Gastrocnemius medialis (tissue), 4 donors: ENCODE results near the gene MED4. TPM values are rescaled to one million over a fixed set of nuclear protein-coding genes. Genes with fewer than 3 reads are reported as not detected.

Source experiments
- ATAC-seq, 2 donors: fragments of 150-250 bp; one replicate each; pipeline ENCODE4 v1.9.1; 2016
- DNase-seq, 2 donors: peaks; one replicate each; pipeline ENCODE4 v3.0.0-alpha.2; 2019
- H3K27ac ChIP-seq, 4 donors: fragments of 200-600 bp; sonication (generic); 1 replicate in 1 of 4; 2 replicates in 3 of 4; pipeline ENCODE4 v1.5.1; 2016 to 2018; ENCODE audit warnings: mild to moderate bottlenecking in 2 of 4, moderate library complexity in 1 of 4
- H3K27me3 ChIP-seq, 3 donors: fragments of 200-600 bp; sonication (generic) in 2 of 3; 1 replicate in 1 of 3; 2 replicates in 2 of 3; pipeline versions ENCODE4 v1.5.1 to v1.6.0; 2016 to 2019; ENCODE audit warnings: mild to moderate bottlenecking in 1 of 3, moderate library complexity in 1 of 3
- H3K36me3 ChIP-seq, 2 donors: fragments of 200-600 bp; sonication (generic) in 1 of 2; one replicate each; pipeline ENCODE4 v1.5.1; 2017 to 2018
- H3K4me1 ChIP-seq, 2 donors: fragments of 200-600 bp; sonication (generic) in 1 of 2; one replicate each; pipeline ENCODE4 v1.5.1; 2016 to 2017; ENCODE audit warnings: mild to moderate bottlenecking in 2 of 2
- H3K4me3 ChIP-seq, 4 donors: fragments of 200-600 bp; sonication (generic) in 3 of 4; 1 replicate in 1 of 4; 2 replicates in 3 of 4; pipeline ENCODE4 v1.5.1; 2016 to 2019; ENCODE audit warnings: mild to moderate bottlenecking in 2 of 4
- H3K9me3 ChIP-seq, 3 donors: fragments of 200-600 bp; sonication (generic) in 2 of 3; 1 replicate in 1 of 3; 2 replicates in 2 of 3; pipeline ENCODE4 v1.5.1; 2016 to 2019
- CTCF ChIP-seq, 5 experiments: fragments of 450-650 bp in 3 of 5; fragments of 200-600 bp in 2 of 5; sonication (generic) in 2 of 5; IDR thresholded peaks in 4 of 5; conservative IDR thresholded peaks in 1 of 5; 1 replicate in 4 of 5; 2 replicates in 1 of 5; pipeline ENCODE4 v1.5.1; 2016 to 2019; ENCODE audit warnings: antibody characterized with exemption in 5 of 5, mild to moderate bottlenecking in 3 of 5, moderate library complexity in 3 of 5
- POLR2A ChIP-seq, 2 donors: fragments of 450-650 bp; IDR thresholded peaks; one replicate each; pipeline ENCODE4 v1.6.1; 2017; ENCODE audit warnings: antibody characterized with exemption in 2 of 2, mild to moderate bottlenecking in 2 of 2, moderate library complexity in 2 of 2
- in situ Hi-C, 4 donors: fragments of 200-750 bp; cut with MboI; loops; one replicate each; pipeline versions ENCODE4 v1.15.0 to v1.8.0; 2017; ENCODE audit warnings: low sequenced_read_pairs in 4 of 4
- intact Hi-C: fragments of 100-400 bp; cut with DNase I; formaldehyde crosslinking; loops from one replicate; pipeline ENCODE4 v1.15.1; 2023; ENCODE audit warnings: low total_unique reads
- total RNA-seq, 4 donors: library from RNA; depleted of rRNA; stranded (reverse); fragments of >200 nt; gene quantifications; one replicate each; pipeline versions ENCODE4 v1.1.0 to v1.2.3, GENCODE V29; 2016

MED4 gene
- total RNA-seq, 4 donors from 2014 or later: 30.7 to 37.5 (median 31.9) TPM

GRCh38 chr13:48116808-48117207 is 21.9 kb upstream of the MED4 start:
- no peak for DNase-seq
- in situ Hi-C loops: loop anchor here in 1 of 4 donors (25.0 kb wide), 1 partner anchor 645 kb away; no protein-coding TSS in a partner anchor
- H3K4me1 ChIP-seq: peaks cover 3 to 5% of the 10 kb centered on the region in 2 donors

GRCh38 chr13:48113756-48114130 is 18.8 kb upstream of the MED4 start:
- no peaks in the 10 kb centered on the region for H3K9me3 ChIP-seq
- no peak overlapping the region for H3K27ac ChIP-seq
- no peak for DNase-seq
- intact Hi-C loops (no loop called here), in situ Hi-C loops (loop anchor here in 1 of 4 donors (25.0 kb wide), 1 partner anchor 649 kb away; no protein-coding TSS in a partner anchor)
- TF ChIP-seq CTCF (IDR thresholded peaks at IDR 0.05 in 4 of 5, conservative IDR thresholded peaks at IDR 0.05 in 1 of 5): no peak
- TF ChIP-seq POLR2A (IDR thresholded peaks at IDR 0.05): no peak
- H3K4me1 ChIP-seq: peaks cover 8 to 23% of the 10 kb centered on the region in 2 donors
- no peak overlapping the region for H3K4me3 ChIP-seq
- no peaks in the 10 kb centered on the region for H3K36me3 ChIP-seq
- no peaks in the 10 kb centered on the region for H3K27me3 ChIP-seq
- no peak for ATAC-seq

More at GRCh38 chr13:48116808-48117207, 21.9 kb upstream of the MED4 start:
- no peak for TF ChIP-seq POLR2A (IDR thresholded peaks at IDR 0.05)
- no peak for TF ChIP-seq CTCF (IDR thresholded peaks at IDR 0.05 in 4 of 5, conservative IDR thresholded peaks at IDR 0.05 in 1 of 5)
- Histone ChIP-seq H3K27ac (no peak overlapping the region), H3K9me3 (no peaks in the 10 kb centered on the region), H3K27me3 (no peaks in the 10 kb centered on the region), H3K36me3 (no peaks in the 10 kb centered on the region), H3K4me3 (no peak overlapping the region)
- no peak for ATAC-seq
- intact Hi-C loops: no loop called here

- DNase-seq (no peak), ATAC-seq (no peak)
- no peaks in the 10 kb centered on the region for H3K27me3 ChIP-seq
- H3K4me1 ChIP-seq: peaks cover 8 to 25% of the 10 kb centered on the region in 2 donors
- intact Hi-C loops (no loop called here), in situ Hi-C loops (loop anchor here in 1 of 4 donors (25.0 kb wide), 1 partner anchor 649 kb away; no protein-coding TSS in a partner anchor)
- H3K36me3 ChIP-seq: no peaks in the 10 kb centered on the region
- H3K4me3 ChIP-seq: no peak overlapping the region
- no peaks in the 10 kb centered on the region for H3K9me3 ChIP-seq
- TF ChIP-seq POLR2A (IDR thresholded peaks at IDR 0.05) (no peak), CTCF (IDR thresholded peaks at IDR 0.05 in 4 of 5, conservative IDR thresholded peaks at IDR 0.05 in 1 of 5) (no peak)
- H3K27ac ChIP-seq: no peak overlapping the region
These were observed 18.2 kb upstream of the MED4 start for GRCh38 chr13:48112896-48113755.

GRCh38 chr13:48110931-48111721 is 16.2 kb upstream of the MED4 start:
- H3K36me3 ChIP-seq: no peaks in the 10 kb centered on the region
- H3K4me1 ChIP-seq: peaks cover 8 to 25% of the 10 kb centered on the region in 2 donors
- intact Hi-C loops: no loop called here
- DNase-seq: no peak
- ATAC-seq: no peak
- no peaks in the 10 kb centered on the region for H3K27me3 ChIP-seq
- no peak for TF ChIP-seq POLR2A (IDR thresholded peaks at IDR 0.05)
- TF ChIP-seq CTCF (IDR thresholded peaks at IDR 0.05 in 4 of 5, conservative IDR thresholded peaks at IDR 0.05 in 1 of 5): no peak
- H3K9me3 ChIP-seq: no peaks in the 10 kb centered on the region
- in situ Hi-C loops: loop anchor here in 1 of 4 donors (25.0 kb wide), 1 partner anchor 651 kb away; no protein-coding TSS in a partner anchor
- H3K27ac ChIP-seq: peak overlapping the region; percentile 53 to 75 (median 66)
- no peak overlapping the region for H3K4me3 ChIP-seq
